MV-4-11 (cell line): Measurements from ENCODE around the gene NAP1L5.
A peak's percentile ranks its signal among the peaks of the same experiment; 100 is the strongest.

Experiments used
- DNase-seq: peaks from one replicate; lab custom pipeline; 2025; lab: John Stamatoyannopoulos, UW

NAP1L5 gene

DNA sequence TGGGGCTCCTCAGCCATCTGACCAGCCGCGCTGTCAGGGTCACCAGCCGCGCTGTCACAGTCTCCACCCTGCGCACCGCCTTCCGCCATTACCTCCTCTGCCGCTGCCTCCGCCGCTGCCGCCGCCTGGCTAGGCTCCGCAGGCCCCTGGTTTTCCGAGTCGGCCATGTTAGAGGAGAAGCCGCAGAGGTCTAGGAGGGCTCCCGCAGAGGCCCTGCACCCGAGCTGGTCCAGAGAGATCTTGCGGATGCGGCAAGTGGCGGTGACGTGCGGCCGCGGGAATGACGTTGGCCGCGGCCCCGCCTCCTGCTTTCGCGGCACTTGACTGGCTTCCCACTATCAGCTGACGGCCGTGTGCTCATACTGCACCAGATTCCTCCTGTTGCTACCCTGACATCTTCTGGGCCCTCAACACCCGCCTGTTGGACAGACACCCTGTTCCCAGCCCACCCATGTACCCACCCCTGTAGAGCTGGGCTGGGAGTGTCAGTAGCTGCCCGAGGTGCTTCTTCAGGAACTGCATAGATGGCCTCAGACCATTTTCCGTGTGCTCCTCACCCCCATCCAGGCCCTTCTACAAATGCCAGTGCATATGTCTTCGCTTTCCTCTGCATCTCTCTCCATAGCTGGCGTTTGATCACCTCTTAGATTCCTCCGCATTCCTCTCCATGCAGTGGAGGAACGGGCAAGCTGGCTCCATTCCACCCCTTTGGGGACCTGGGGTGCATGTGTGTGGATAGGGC is at the start of gene NAP1L5:
Gene NAP1L5 (minus strand): TSS at position 242 of the 742 bp plus-strand sequence. CDS start 75 bp downstream, at position 167.
- peak; percentile 25 for DNase-seq

GRCh38 chr4:88747351-88747750 is 49.7 kb upstream of the NAP1L5 start:
- DNase-seq = no peak

DNA sequence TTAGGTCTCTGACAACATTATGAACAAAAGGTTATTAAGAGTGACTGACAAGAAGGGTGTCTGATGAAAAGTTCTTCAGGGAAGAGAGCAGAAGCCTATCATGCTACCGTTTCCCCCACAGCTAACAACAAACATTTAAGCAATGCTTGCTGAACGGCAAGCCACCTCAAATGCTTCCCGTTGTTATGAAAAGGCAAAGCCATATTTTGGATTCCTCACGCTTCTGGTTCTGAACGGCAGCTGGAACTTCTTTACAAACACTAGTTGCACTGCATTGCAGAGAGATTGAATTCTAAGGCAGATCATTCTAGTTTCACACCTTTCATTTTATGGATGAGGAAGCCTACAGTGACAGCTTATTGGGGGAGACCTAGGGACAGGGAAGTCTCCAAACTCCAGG is 48.6 kb upstream of the NAP1L5 start:
- DNase-seq = no peak

GRCh38 chr4:88745581-88746163 is 48.0 kb upstream of the NAP1L5 start:
- DNase-seq = no peak

DNA sequence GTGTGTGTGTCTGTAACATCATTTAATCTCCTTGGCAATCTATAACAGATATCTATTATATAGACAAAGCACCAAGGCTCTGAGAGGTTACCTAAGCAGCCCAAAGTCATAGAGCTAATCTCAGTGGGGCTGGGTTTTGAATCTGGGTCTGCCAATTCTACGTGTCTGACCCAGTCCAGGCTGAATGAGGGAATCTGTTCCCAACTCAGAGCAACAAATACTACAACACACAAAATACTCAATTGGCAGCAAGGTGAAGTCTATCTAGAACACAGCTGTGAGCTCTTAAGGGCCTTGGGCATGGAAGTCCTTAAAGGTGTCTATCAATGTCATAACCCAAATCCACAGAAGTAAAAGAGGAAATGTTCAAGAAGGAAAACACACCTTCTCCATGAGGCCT is 47.5 kb upstream of the NAP1L5 start:
- no peak for DNase-seq

- DNase-seq = no peak
Measured at GRCh38 chr4:88744609-88745008, 47.0 kb upstream of the NAP1L5 start.

DNA sequence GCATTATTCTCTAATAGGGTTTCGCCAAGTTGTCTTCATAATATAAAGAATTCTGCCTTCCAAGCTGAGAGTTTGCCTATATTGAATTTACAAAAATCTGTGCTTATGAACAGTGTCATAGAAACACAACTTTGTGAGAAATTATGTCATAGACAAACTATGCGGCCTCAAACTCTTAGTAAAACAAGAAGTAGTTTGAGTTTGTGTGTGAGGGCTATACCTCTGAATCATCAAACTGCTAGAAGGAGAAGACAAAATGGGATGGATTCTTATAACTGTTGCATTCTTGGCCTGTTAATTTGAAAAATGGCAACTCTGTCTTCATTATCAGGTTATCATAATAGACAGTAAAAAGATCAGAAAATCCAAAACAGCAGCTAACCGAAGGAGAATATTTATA is 46.1 kb upstream of the NAP1L5 start:
- DNase-seq = no peak

DNA sequence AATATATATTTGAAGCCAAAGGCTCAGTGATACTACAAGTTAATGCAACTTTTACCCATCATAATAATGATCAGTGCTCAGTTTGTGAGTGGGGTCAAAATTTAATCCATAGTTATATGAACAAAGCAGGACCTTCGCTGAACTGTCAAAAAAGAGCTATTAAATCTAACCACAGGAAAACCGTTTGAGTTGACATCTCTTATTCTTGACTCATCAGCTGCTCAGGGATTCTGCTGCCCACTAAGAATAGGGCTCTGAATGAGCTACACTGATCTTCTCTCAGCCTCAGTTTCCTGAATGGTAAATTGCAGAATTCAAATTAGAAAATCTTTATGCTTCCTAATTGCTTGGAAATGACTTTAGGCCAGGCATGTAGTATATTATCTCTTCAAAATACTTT is 44.9 kb upstream of the NAP1L5 start:
- DNase-seq = no peak

- no peak for DNase-seq
Measured at GRCh38 chr4:88738180-88738579, 40.6 kb upstream of the NAP1L5 start.

- no peak for DNase-seq
Measured at GRCh38 chr4:88737307-88737941, 39.8 kb upstream of the NAP1L5 start.

GRCh38 chr4:88736264-88736663 is 38.6 kb upstream of the NAP1L5 start:
- DNase-seq = no peak

GRCh38 chr4:88735564-88735963 is 37.9 kb upstream of the NAP1L5 start:
- no peak for DNase-seq

- DNase-seq = no peak
Measured at GRCh38 chr4:88734403-88734949, 36.8 kb upstream of the NAP1L5 start.

GRCh38 chr4:88732714-88733368 is 35.2 kb upstream of the NAP1L5 start:
- no peak for DNase-seq

DNA sequence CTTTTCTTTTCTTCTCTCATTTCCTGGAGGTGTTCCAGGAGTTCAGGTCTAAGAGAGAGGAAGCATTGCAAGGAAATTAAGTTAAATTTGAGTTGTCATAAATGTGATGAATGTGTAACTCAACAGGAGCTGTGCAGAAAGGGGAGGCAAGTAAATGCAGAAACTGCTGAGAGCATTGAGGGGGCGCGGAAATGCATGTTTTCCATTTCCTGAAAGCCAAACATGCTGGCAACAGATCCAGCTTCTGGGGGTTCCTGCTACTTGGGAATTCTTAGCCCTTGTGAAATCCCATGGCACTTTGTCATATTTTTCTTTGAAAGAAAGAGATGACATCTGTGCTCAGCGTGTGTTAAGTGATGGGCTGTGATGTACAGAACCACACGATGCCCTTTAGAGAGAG is 33.8 kb upstream of the NAP1L5 start:
- DNase-seq = no peak

DNA sequence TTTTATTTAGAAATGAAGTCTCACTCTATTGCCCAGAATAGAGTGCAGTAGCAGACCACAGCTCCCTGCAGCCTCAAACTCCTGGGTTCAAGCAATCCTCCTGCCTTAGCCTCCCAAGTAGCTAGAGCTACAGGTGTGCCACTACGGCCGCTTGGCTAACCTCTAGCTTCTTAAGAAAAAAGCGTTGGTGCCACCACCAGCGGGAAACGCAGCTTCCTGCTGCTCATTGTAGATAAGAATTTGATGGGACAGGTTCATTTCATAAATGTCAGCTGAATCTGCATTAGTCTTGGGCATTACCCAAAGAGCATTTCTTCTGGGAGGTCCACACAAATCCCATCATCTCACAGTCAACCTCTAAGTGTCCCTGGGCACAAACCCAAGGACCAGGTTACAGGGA is 33.2 kb upstream of the NAP1L5 start:
- no peak for DNase-seq

DNA sequence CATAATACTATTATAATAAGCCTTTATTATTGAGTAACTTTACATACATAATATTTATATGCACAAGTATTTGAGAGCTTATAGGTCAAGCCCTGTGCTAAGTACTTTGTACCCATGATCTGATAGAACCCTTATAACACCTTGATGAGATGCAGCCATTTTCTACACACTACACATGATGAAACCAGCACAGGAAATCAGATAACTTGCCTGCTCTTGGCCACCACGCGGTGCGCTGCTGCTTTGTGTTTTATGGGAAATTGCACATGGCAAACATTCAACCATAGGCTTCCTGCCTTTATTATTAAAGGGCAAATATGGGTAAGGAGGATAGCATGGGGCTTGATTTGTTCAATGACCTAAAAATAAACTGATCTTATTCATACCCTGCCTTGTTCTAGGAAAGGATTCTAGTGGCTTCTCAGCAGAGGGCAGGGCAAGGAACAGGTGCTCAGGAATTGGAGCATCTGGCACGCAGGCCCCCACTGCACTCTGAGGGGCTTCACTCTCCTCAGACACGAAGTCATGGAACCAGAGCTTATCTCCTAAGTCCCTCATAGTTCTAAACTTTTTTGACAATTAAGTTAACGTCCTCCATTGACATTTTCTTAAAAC is 31.6 kb upstream of the NAP1L5 start:
- no peak for DNase-seq

DNA sequence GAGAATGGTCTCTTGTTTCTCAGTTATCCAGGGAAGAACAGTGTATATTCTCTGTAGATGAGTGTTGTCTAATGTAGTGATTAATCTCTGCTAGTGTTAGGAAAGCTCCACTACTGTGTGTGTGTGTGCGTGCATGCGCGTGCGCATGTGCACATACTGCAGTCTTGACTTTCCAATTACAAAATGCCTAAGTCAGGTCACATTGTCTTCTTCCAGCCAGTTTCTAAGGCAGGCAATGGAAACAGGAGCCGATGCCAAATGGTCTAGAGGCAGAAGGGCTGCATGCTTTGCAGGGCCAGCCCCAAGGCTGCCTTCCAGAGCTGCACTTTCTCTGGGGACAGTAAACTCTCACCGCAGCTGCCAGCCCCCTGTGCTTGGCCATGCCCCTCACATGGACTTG is 30.5 kb upstream of the NAP1L5 start:
- no peak for DNase-seq

DNA sequence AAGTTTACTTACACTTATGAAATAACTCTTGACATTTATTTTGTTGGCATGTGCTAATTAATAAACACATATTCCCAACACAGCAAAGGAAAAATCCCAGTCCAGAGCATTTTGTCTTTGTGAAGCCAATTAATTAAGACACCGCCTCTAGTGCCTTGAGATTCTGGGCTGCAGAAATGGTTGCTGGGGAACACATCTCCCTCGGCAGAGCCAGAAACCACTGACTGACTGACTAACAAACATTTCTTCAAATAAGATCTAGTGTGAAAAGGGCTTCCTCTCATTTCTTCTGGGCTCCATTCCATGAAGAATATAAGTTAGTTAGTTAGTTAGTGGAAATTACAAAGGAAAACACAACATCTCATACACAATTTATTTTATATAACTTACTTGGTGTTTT is 28.4 kb upstream of the NAP1L5 start:
- no peak for DNase-seq

- DNase-seq = no peak
Measured at GRCh38 chr4:88725143-88725542, 27.5 kb upstream of the NAP1L5 start.

- no peak for DNase-seq
Measured at GRCh38 chr4:88724406-88724805, 26.8 kb upstream of the NAP1L5 start.

- no peak for DNase-seq
Measured at GRCh38 chr4:88722828-88723227, 25.2 kb upstream of the NAP1L5 start.
